Measurements from ENCODE around the gene TTC39C. TPM values are rescaled to one million over a fixed set of nuclear protein-coding genes. Genes with fewer than 3 reads are reported as not detected.
"Not testable (repeated sequence)": the region's sequence is repeated elsewhere in the genome, so short reads cannot be mapped to it uniquely, and the experiment has no call there.

Gene TTC39C
- total and polyA plus RNA-seq, 10 donors, result 15.4 to 52.3 (median 29.3) TPM

- TF ChIP-seq CTCF (IDR thresholded peaks at IDR 0.05 in 8 of 11, conservative IDR thresholded peaks at IDR 0.05 in 3 of 11) (no peak), POLR2AphosphoS5 (IDR thresholded peaks at IDR 0.05) (no peak), POLR2A (IDR thresholded peaks at IDR 0.05) (no peak)
- intact Hi-C loops (cut with DNase I; ENCODE audit: low total_unique reads), result no loop called here
- H3K4me1 ChIP-seq, result peaks cover 0 to 20% (median 12%) of the 10 kb centered on the region in 6 donors
- DNase-seq, result no peak
- H3K36me3 ChIP-seq, result no peaks in the 10 kb centered on the region
- H3K4me3 ChIP-seq, result no peak overlapping the region
- no peaks in the 10 kb centered on the region for H3K9me3 ChIP-seq
- H3K27ac ChIP-seq, result no peak overlapping the region
- H3K27me3 ChIP-seq (replicated peaks in 1 of 7), result peaks cover 0 to 17% (median 7%) of the 10 kb centered on the region in 7 donors
Measured at GRCh38 chr18:24142376-24142775, 127.8 kb downstream of the TTC39C start.

GRCh38 chr18:24149591-24149990, 135.0 kb downstream of the TTC39C start:
- 96 to 100% (median 96%) methylated on average over 10 to 28 of the region's 28 CpGs for WGBS, 5 donors

GRCh38 chr18:24153397-24153796, 138.8 kb downstream of the TTC39C start:
- Histone ChIP-seq H3K4me3 (no peak overlapping the region), H3K4me1 (no peaks in the 10 kb centered on the region), H3K36me3 (peaks cover 0 to 31% (median 0%) of the 10 kb centered on the region in 6 donors), H3K27ac (no peak overlapping the region), H3K27me3 (replicated peaks in 1 of 7) (no peaks in the 10 kb centered on the region), H3K9me3 (no peaks in the 10 kb centered on the region)
- TF ChIP-seq POLR2AphosphoS5 (IDR thresholded peaks at IDR 0.05) (no peak), CTCF (IDR thresholded peaks at IDR 0.05 in 8 of 11, conservative IDR thresholded peaks at IDR 0.05 in 3 of 11) (no peak), POLR2A (IDR thresholded peaks at IDR 0.05) (no peak)
- WGBS, 5 donors, result 87 to 97% (median 91%) methylated on average over 3 of the region's 3 CpGs
- no peak for DNase-seq
- intact Hi-C loops (cut with DNase I; ENCODE audit: low total_unique reads), result no loop called here

More at GRCh38 chr18:24149591-24149990, 135.0 kb downstream of the TTC39C start:
- intact Hi-C loops (cut with DNase I; ENCODE audit: low total_unique reads); DNase-seq; H3K27me3 ChIP-seq (replicated peaks in 1 of 7); H3K36me3 ChIP-seq; H3K4me3 ChIP-seq; H3K27ac ChIP-seq; H3K9me3 ChIP-seq; H3K4me1 ChIP-seq: not testable (repeated sequence)

GRCh38 chr18:24157855-24158254, 143.3 kb downstream of the TTC39C start:
- WGBS, 5 donors, result 93 to 98% (median 94%) methylated on average over 3 of the region's 3 CpGs
- no peak for DNase-seq

More at GRCh38 chr18:24157855-24158254, 143.3 kb downstream of the TTC39C start:
- no peaks in the 10 kb centered on the region for H3K27me3 ChIP-seq (replicated peaks in 1 of 7)
- no peaks in the 10 kb centered on the region for H3K9me3 ChIP-seq
- no peak overlapping the region for H3K4me3 ChIP-seq
- no peak overlapping the region for H3K27ac ChIP-seq
- intact Hi-C loops (cut with DNase I; ENCODE audit: low total_unique reads), result no loop called here
- H3K4me1 ChIP-seq, result no peaks in the 10 kb centered on the region
- peaks cover 0 to 61% (median 0%) of the 10 kb centered on the region in 6 donors for H3K36me3 ChIP-seq
- TF ChIP-seq POLR2AphosphoS5 (IDR thresholded peaks at IDR 0.05) (no peak), CTCF (IDR thresholded peaks at IDR 0.05 in 8 of 11, conservative IDR thresholded peaks at IDR 0.05 in 3 of 11) (no peak), POLR2A (IDR thresholded peaks at IDR 0.05) (no peak)
